ENCODE data around the gene TINCR. TPM values are rescaled to one million over a fixed set of nuclear protein-coding genes. Genes with fewer than 3 reads are reported as not detected.

TINCR gene
- total and polyA plus RNA-seq, 10 donors = 0.05 to 0.73 (median 0.26) TPM; not detected in 2

GRCh38 chr19:5563935-5564612 lies 3.7 kb downstream of the TINCR start:
- Histone ChIP-seq H3K27me3 (replicated peaks in 1 of 7) (peaks cover 0 to 100% (median 23%) of the 10 kb centered on the region in 7 donors), H3K27ac (no peak overlapping the region), H3K4me3 (no peak overlapping the region), H3K4me1 (peaks cover 0 to 5% (median 0%) of the 10 kb centered on the region in 6 donors), H3K36me3 (no peaks in the 10 kb centered on the region), H3K9me3 (peaks cover 0 to 20% (median 14%) of the 10 kb centered on the region in 8 donors)
- intact Hi-C loops (cut with DNase I; ENCODE audit: low total_unique reads) = no loop called here
- no peak for DNase-seq
- 41 to 51% (median 48%) methylated on average over 10 to 14 of the region's 14 CpGs for WGBS, 5 donors
- TF ChIP-seq CTCF (IDR thresholded peaks at IDR 0.05 in 8 of 11, conservative IDR thresholded peaks at IDR 0.05 in 3 of 11) = no peak
- TF ChIP-seq POLR2A (IDR thresholded peaks at IDR 0.05) = no peak
- no peak for TF ChIP-seq POLR2AphosphoS5 (IDR thresholded peaks at IDR 0.05)

GRCh38 chr19:5563008-5563431 lies 4.7 kb downstream of the TINCR start:
- H3K4me3 ChIP-seq = no peak overlapping the region
- peaks cover 0 to 100% (median 18%) of the 10 kb centered on the region in 7 donors for H3K27me3 ChIP-seq (replicated peaks in 1 of 7)
- H3K27ac ChIP-seq = no peak overlapping the region
- no peaks in the 10 kb centered on the region for H3K36me3 ChIP-seq
- TF ChIP-seq POLR2A (IDR thresholded peaks at IDR 0.05) = no peak
- no peak for TF ChIP-seq POLR2AphosphoS5 (IDR thresholded peaks at IDR 0.05)
- TF ChIP-seq CTCF (IDR thresholded peaks at IDR 0.05 in 8 of 11, conservative IDR thresholded peaks at IDR 0.05 in 3 of 11) = no peak
- peaks cover 0 to 20% (median 14%) of the 10 kb centered on the region in 8 donors for H3K9me3 ChIP-seq
- WGBS, 5 donors = 38 to 47% (median 44%) methylated on average over 8 of the region's 8 CpGs
- DNase-seq = no peak
- peaks cover 0 to 5% (median 0%) of the 10 kb centered on the region in 6 donors for H3K4me1 ChIP-seq
- intact Hi-C loops (cut with DNase I; ENCODE audit: low total_unique reads) = no loop called here

- TF ChIP-seq POLR2AphosphoS5 (IDR thresholded peaks at IDR 0.05) (no peak), CTCF (IDR thresholded peaks at IDR 0.05 in 8 of 11, conservative IDR thresholded peaks at IDR 0.05 in 3 of 11) (no peak), POLR2A (IDR thresholded peaks at IDR 0.05) (no peak)
- Histone ChIP-seq H3K4me3 (no peak overlapping the region), H3K36me3 (no peaks in the 10 kb centered on the region), H3K27ac (no peak overlapping the region), H3K4me1 (no peaks in the 10 kb centered on the region), H3K9me3 (peaks cover 0 to 20% (median 14%) of the 10 kb centered on the region in 8 donors), H3K27me3 (replicated peaks in 1 of 7) (peaks cover 0 to 99% (median 12%) of the 10 kb centered on the region in 7 donors)
- DNase-seq = no peak
- WGBS, 5 donors = 81 to 91% (median 89%) methylated on average over 7 of the region's 7 CpGs
- intact Hi-C loops (cut with DNase I; ENCODE audit: low total_unique reads) = no loop called here
Measured at GRCh38 chr19:5562280-5562679, 5.5 kb downstream of the TINCR start.

GRCh38 chr19:5561559-5561958 lies 6.2 kb downstream of the TINCR start:
- DNase-seq = no peak
- 67 to 83% (median 73%) methylated on average over 6 of the region's 6 CpGs for WGBS, 5 donors
- no peak overlapping the region for H3K4me3 ChIP-seq
- no peaks in the 10 kb centered on the region for H3K36me3 ChIP-seq
- H3K4me1 ChIP-seq = no peaks in the 10 kb centered on the region
- peaks cover 0 to 20% (median 14%) of the 10 kb centered on the region in 8 donors for H3K9me3 ChIP-seq
- intact Hi-C loops (cut with DNase I; ENCODE audit: low total_unique reads) = no loop called here
- H3K27me3 ChIP-seq (replicated peaks in 1 of 7) = peaks cover 0 to 95% (median 8%) of the 10 kb centered on the region in 7 donors
- H3K27ac ChIP-seq = no peak overlapping the region
- TF ChIP-seq POLR2A (IDR thresholded peaks at IDR 0.05) = no peak
- peak in 1 of 11 experiments; percentile 22 for TF ChIP-seq CTCF (IDR thresholded peaks at IDR 0.05 in 8 of 11, conservative IDR thresholded peaks at IDR 0.05 in 3 of 11)
